H1 (cell line): ENCODE measurements around the gene TXNIP. TPM values are rescaled to one million over a fixed set of nuclear protein-coding genes. Genes with fewer than 3 reads are reported as not detected.

Experiments used
- CTCF ChIA-PET: fragments of 300-600 bp; sonication (Branson Sonifier 250); formaldehyde crosslinking; loops from one replicate; lab custom pipeline; 2021; ENCODE audit not compliant: partially characterized antibody; lab: Charles Lee
- POLR2A ChIA-PET: fragments of 300-600 bp; sonication (Branson Sonifier 250); formaldehyde crosslinking; loops from one replicate; lab custom pipeline; 2021; ENCODE audit warnings: inconsistent platforms; ENCODE audit not compliant: partially characterized antibody; lab: Charles Lee
- DNase-seq, 2 experiments: peaks; one replicate each; pipeline versions ENCODE4 v3.0.0 to v3.0.0-alpha.2; 2010 to 2022; ENCODE audit warnings: low spot score in 2 of 2, low read depth in 1 of 2, mixed read lengths in 1 of 2
- FAIRE-seq: peaks from 2 replicates; lab custom pipeline; 2011; peaks lifted over from hg19 to GRCh38; lab: Jason Lieb, UNC
- H2AFZ ChIP-seq: 2 replicates; pipeline ENCODE4 v1.8.1; 2012; ENCODE audit warnings: low read length, inconsistent platforms
- H2AK5ac ChIP-seq: 2 replicates; pipeline ENCODE4 v1.6.1; 2013; ENCODE audit warnings: low read depth, low read length
- H2BK120ac ChIP-seq: replicated peaks from 2 replicates; pipeline ENCODE3; 2013; ENCODE audit warnings: low read depth, low read length, inconsistent platforms
- H2BK12ac ChIP-seq: 2 replicates; pipeline ENCODE4 v1.6.1; 2013; ENCODE audit warnings: low read depth, low read length
- H2BK15ac ChIP-seq: 2 replicates; pipeline ENCODE4 v1.6.1; 2013; ENCODE audit warnings: low read length
- H2BK20ac ChIP-seq: 2 replicates; pipeline ENCODE4 v1.6.1; 2013; ENCODE audit warnings: low read length
- H2BK5ac ChIP-seq: 2 replicates; pipeline ENCODE4 v1.6.1; 2013; ENCODE audit warnings: low read depth, low read length
- H3K14ac ChIP-seq: 2 replicates; pipeline ENCODE4 v1.6.1; 2013; ENCODE audit warnings: inconsistent platforms; ENCODE audit not compliant: insufficient read length
- H3K18ac ChIP-seq: 2 replicates; pipeline ENCODE4 v1.6.1; 2013; ENCODE audit warnings: low read length; ENCODE audit errors: extremely low read depth
- H3K23ac ChIP-seq: 2 replicates; pipeline ENCODE4 v1.6.1; 2013; ENCODE audit warnings: inconsistent platforms; ENCODE audit not compliant: insufficient read length
- H3K23me2 ChIP-seq: 2 replicates; pipeline ENCODE4 v1.6.1; 2013; ENCODE audit warnings: low read depth, low read length
- H3K27ac ChIP-seq: 2 replicates; pipeline ENCODE4 v1.6.1; 2011; ENCODE audit warnings: low read depth, low read length, inconsistent platforms
- H3K27me3 ChIP-seq, 4 experiments: replicated peaks in 1 of 4; 1 replicate in 1 of 4; 2 replicates in 3 of 4; pipeline versions ENCODE4 v1.6.1 to v1.8.1; 2011 to 2013; ENCODE audit warnings: low read length in 3 of 4, mild to moderate bottlenecking in 3 of 4, inconsistent platforms in 2 of 4, mixed read lengths in 2 of 4, moderate library complexity in 1 of 4; ENCODE audit not compliant: control insufficient read depth in 3 of 4, insufficient read depth in 3 of 4; ENCODE audit errors: extremely low read depth in 1 of 4
- H3K36me3 ChIP-seq, 4 experiments: 2 replicates each; pipeline versions ENCODE4 v1.6.1 to v1.8.1; 2011 to 2013; ENCODE audit warnings: mild to moderate bottlenecking in 4 of 4, low read length in 3 of 4, moderate library complexity in 2 of 4, control low read depth in 1 of 4, inconsistent platforms in 1 of 4; ENCODE audit not compliant: insufficient read depth in 4 of 4, control insufficient read depth in 2 of 4
- H3K4ac ChIP-seq: replicated peaks from 2 replicates; pipeline ENCODE3; 2013; ENCODE audit warnings: low read length, low read depth, mixed read lengths, inconsistent platforms; ENCODE audit not compliant: insufficient read length
- H3K4me1 ChIP-seq, 4 experiments: replicated peaks in 1 of 4; 1 replicate in 1 of 4; 2 replicates in 3 of 4; pipeline versions ENCODE4 v1.6.1 to v1.8.1; 2011 to 2013; ENCODE audit warnings: low read length in 3 of 4, inconsistent platforms in 2 of 4, mixed read lengths in 1 of 4; ENCODE audit not compliant: insufficient read depth in 4 of 4, control insufficient read depth in 3 of 4
- H3K4me2 ChIP-seq, 2 experiments: 2 replicates each; pipeline versions ENCODE4 v1.6.1 to v1.8.1; 2011 to 2013; ENCODE audit warnings: low read depth in 2 of 2, low read length in 2 of 2, control low read depth in 1 of 2, inconsistent platforms in 1 of 2, mild to moderate bottlenecking in 1 of 2; ENCODE audit not compliant: insufficient read depth in 1 of 2
- H3K4me3 ChIP-seq, 4 experiments: fragments of 200-600, 300-600 bp in 1 of 4; sonication (generic), shearing (Covaris generic), sonication (Bioruptor Twin) in 1 of 4; 2 replicates each; pipeline versions ENCODE4 v1.5.1 to v1.8.1; 2011 to 2016; ENCODE audit warnings: low read length in 4 of 4, low read depth in 3 of 4, control low read depth in 2 of 4, inconsistent platforms in 2 of 4, mild to moderate bottlenecking in 2 of 4, mixed read lengths in 1 of 4, moderate library complexity in 1 of 4; ENCODE audit not compliant: insufficient read depth in 2 of 4; ENCODE audit errors: extremely low read depth in 1 of 4
- H3K56ac ChIP-seq: replicated peaks from 2 replicates; pipeline ENCODE3; 2013; ENCODE audit warnings: low read depth, mild to moderate bottlenecking, mixed read lengths, low read length, inconsistent platforms; ENCODE audit not compliant: insufficient read length
- H3K79me1 ChIP-seq: 2 replicates; pipeline ENCODE4 v1.6.1; 2013; ENCODE audit warnings: low read depth, low read length, control low read depth
- H3K79me2 ChIP-seq, 2 experiments: 2 replicates each; pipeline versions ENCODE4 v1.6.1 to v1.8.1; 2012 to 2013; ENCODE audit warnings: low read length in 2 of 2, mild to moderate bottlenecking in 2 of 2, inconsistent platforms in 1 of 2; ENCODE audit not compliant: insufficient read depth in 2 of 2, control insufficient read depth in 1 of 2
- H3K9ac ChIP-seq, 4 experiments: replicated peaks in 1 of 4; 1 replicate in 1 of 4; 2 replicates in 3 of 4; pipeline versions ENCODE4 v1.6.1 to v1.8.1; 2011 to 2013; ENCODE audit warnings: low read depth in 3 of 4, low read length in 3 of 4, control low read depth in 2 of 4, mild to moderate bottlenecking in 2 of 4, moderate library complexity in 2 of 4, inconsistent platforms in 1 of 4; ENCODE audit errors: extremely low read depth in 1 of 4
- H3K9me3 ChIP-seq, 2 experiments: 2 replicates each; pipeline versions ENCODE4 v1.6.1 to v1.8.1; 2012 to 2013; ENCODE audit warnings: mild to moderate bottlenecking in 2 of 2, moderate library complexity in 2 of 2, control low read depth in 1 of 2, inconsistent platforms in 1 of 2, low read depth in 1 of 2, low read length in 1 of 2, mixed read lengths in 1 of 2; ENCODE audit not compliant: insufficient read depth in 2 of 2
- H4K20me1 ChIP-seq, 2 experiments: replicated peaks in 1 of 2; 2 replicates each; pipeline versions ENCODE3 to v1.8.1; 2011 to 2013; ENCODE audit warnings: inconsistent platforms in 2 of 2, low read length in 2 of 2, mild to moderate bottlenecking in 1 of 2; ENCODE audit not compliant: insufficient read depth in 2 of 2, control insufficient read depth in 1 of 2
- H4K5ac ChIP-seq: 2 replicates; pipeline ENCODE4 v1.6.1; 2013; ENCODE audit warnings: low read length, low read depth, mixed read lengths, inconsistent platforms; ENCODE audit not compliant: insufficient read length
- H4K8ac ChIP-seq: 2 replicates; pipeline ENCODE4 v1.8.0; 2013; ENCODE audit warnings: mild to moderate bottlenecking, moderate library complexity, low read length, inconsistent platforms; ENCODE audit not compliant: insufficient read depth; ENCODE audit errors: extremely low read depth
- H4K91ac ChIP-seq: replicated peaks from 2 replicates; pipeline ENCODE3; 2013; ENCODE audit warnings: low read length, mixed read lengths, inconsistent platforms; ENCODE audit not compliant: insufficient read length
- CTCF ChIP-seq, 3 experiments: IDR thresholded peaks; 1 replicate in 2 of 3; 2 replicates in 1 of 3; pipeline versions ENCODE4 v1.5.1 to v1.6.1; 2011; ENCODE audit warnings: low read length in 3 of 3, mild to moderate bottlenecking in 3 of 3, inconsistent platforms in 2 of 3, low read depth in 1 of 3, moderate library complexity in 1 of 3; ENCODE audit not compliant: insufficient read depth in 1 of 3; ENCODE audit errors: control extremely low read depth in 1 of 3
- RAD21 ChIP-seq, 2 experiments: IDR thresholded peaks in 1 of 2; conservative IDR thresholded peaks in 1 of 2; 2 replicates each; pipeline ENCODE4 v1.6.1; 2011; ENCODE audit warnings: low read depth in 2 of 2, low read length in 2 of 2, improper control_type of control experiment in 1 of 2, inconsistent platforms in 1 of 2, mild to moderate bottlenecking in 1 of 2, moderate library complexity in 1 of 2
- RXRA ChIP-seq: IDR thresholded peaks from 2 replicates; pipeline ENCODE4 v1.6.1; 2011; ENCODE audit warnings: low read depth, mild to moderate bottlenecking, low read length, moderate library complexity; ENCODE audit not compliant: insufficient read depth
- WGBS, 2 experiments: shearing (Covaris generic) in 1 of 2; methylation state at CpG; one replicate each; pipeline versions ENCODE4 v1.1.6 to v1.1.7; 2013 to 2015; ENCODE audit warnings: low lambda C conversion rate in 2 of 2, mixed read lengths in 2 of 2, inconsistent platforms in 1 of 2, low coverage in 1 of 2, missing lambda C conversion rate in 1 of 2; ENCODE audit not compliant: insufficient replicate concordance in 2 of 2, insufficient coverage in 1 of 2, insufficient read length in 1 of 2; ENCODE audit errors: extremely low coverage in 1 of 2, missing lambda C conversion rate in 1 of 2; 5-methylcytosine and 5-hydroxymethylcytosine counted together
- polyA plus RNA-seq, 7 experiments: library from polyadenylated mRNA; depleted of rRNA in 3 of 7; stranded (reverse) in 5 of 7; unstranded in 2 of 7; fragments of >200 nt in 5 of 7; fragments of 200-250 nt in 2 of 7; gene quantifications; 1 replicate in 5 of 7; 2 replicates in 1 of 7; 4 replicates in 1 of 7; pipeline versions ENCODE4 v1.2.1 to v1.2.3, GENCODE V29; 2011 to 2013; ENCODE audit warnings: missing spikeins in 2 of 7, mixed read lengths in 2 of 7
- total RNA-seq: library from RNA; stranded (reverse); fragmentation: NEBNext Ultra II Directional; extraction: Animal tissue kit (Norgen Biotek cat#: 25700); gene quantifications from 2 replicates; pipeline ENCODE4 v1.2.1, GENCODE V29; 2021

Gene TXNIP
- total and polyA plus RNA-seq, 2 of the 8 experiments (the other 6 are each of a cell fraction or from before 2014, with no cell fraction given), result 12.3 to 56.8 TPM

- Histone ChIP-seq H3K79me2 (no peaks in the 10 kb centered on the region), H3K27ac (no peak overlapping the region), H3K4ac (no peak overlapping the region), H2AFZ (peak overlapping the region; percentile 34; the same call in 1 of the 2 replicates), H2BK120ac (no peak overlapping the region), H4K20me1 (no peaks in the 10 kb centered on the region), H3K9me3 (no peaks in the 10 kb centered on the region), H3K36me3 (no peaks in the 10 kb centered on the region), H3K18ac (no peak overlapping the region), H3K23me2 (peaks cover 7% of the 10 kb centered on the region), H2BK15ac (no peak overlapping the region), H3K4me2 (no peak overlapping the region), H3K27me3 (no peaks in the 10 kb centered on the region), H2BK12ac (no peak overlapping the region), H2BK5ac (no peak overlapping the region), H3K9ac (no peak overlapping the region), H3K4me3 (no peak overlapping the region), H4K91ac (no peak overlapping the region), H3K14ac (no peak overlapping the region), H3K56ac (no peak overlapping the region), H3K79me1 (no peaks in the 10 kb centered on the region), H3K4me1 (peaks cover 0 to 3% (median 0%) of the 10 kb centered on the region in 4 experiments; a peak in 1 of 7 replicates), H4K5ac (no peak overlapping the region), H4K8ac (no peak overlapping the region; the same call in 1 of the 2 replicates), H3K23ac (no peak overlapping the region), H2BK20ac (no peak overlapping the region), H2AK5ac (no peak overlapping the region)
- DNase-seq (no peak), FAIRE-seq (no peak)
- peak in 1 of 3 experiments; percentile 26; a peak in 1 of 4 replicates for TF ChIP-seq CTCF (IDR thresholded peaks at IDR 0.05; ENCODE audit: control extremely low read depth in 1 of 3, insufficient read depth in 1 of 3, low read depth in 1 of 3, low read length in 3 of 3)
- no peak for TF ChIP-seq RXRA
- peak; percentile 12 to 15; a peak in 1 of 4 replicates for TF ChIP-seq RAD21 (IDR thresholded peaks at IDR 0.05 in 1 of 2, conservative IDR thresholded peaks at IDR 0.05 in 1 of 2; ENCODE audit: low read depth in 2 of 2, low read length in 2 of 2)
- 82% methylated on average over 6 of the region's 6 CpGs; no CpG with 5 or more reads in 1 of the 2 experiments for WGBS, 2 experiments
- POLR2A ChIA-PET, result interaction anchor here (0.7 to 11.6 kb wide), 4 partner anchors 16 to 187 kb away, joined by 3 to 284 read pairs (median 4); no protein-coding TSS in a partner anchor
- CTCF ChIA-PET, result interaction anchor here (1.2 to 9.2 kb wide), 6 partner anchors 10 to 140 kb away, joined by 3 to 55 read pairs (median 6); partner anchors contain the start of gene HJV
These were observed 36.3 kb upstream of the TXNIP start for GRCh38 chr1:146032631-146033219.
